Panc1 (cell line): ENCODE measurements around the gene ROS1.

Source experiments
- POLR2AphosphoS5 ChIP-seq: IDR thresholded peaks from 2 replicates; pipeline ENCODE4 v1.6.1; 2012; ENCODE audit warnings: mild to moderate bottlenecking, low read depth, low read length, moderate library complexity
- TF ChIP-seq, protein P1 (sequence below): fragments of 450-650 bp; IDR thresholded peaks from 2 replicates; pipeline ENCODE4 v1.5.1; 2017; ENCODE audit warnings: mild to moderate bottlenecking

DNA sequence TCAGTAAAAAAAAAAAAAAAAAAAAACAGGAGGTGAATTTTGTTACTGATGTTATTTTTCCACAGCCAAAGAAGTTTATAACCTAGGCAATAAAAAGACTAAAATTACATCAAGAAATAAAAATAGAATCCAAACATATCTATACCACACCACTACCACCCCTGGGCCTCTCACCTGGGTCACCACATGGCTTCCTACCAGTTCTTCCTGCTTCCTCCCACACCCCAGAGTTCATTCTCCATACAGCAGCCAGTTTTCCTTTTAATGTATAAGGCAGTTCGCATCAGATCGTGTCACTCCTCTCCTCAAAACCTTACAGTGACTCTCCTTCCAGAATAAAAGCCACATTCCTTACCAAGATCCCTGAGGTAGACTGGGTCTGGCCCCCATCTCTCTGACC lies 23.9 kb downstream of the ROS1 start:
- TF ChIP-seq, protein P1, sequence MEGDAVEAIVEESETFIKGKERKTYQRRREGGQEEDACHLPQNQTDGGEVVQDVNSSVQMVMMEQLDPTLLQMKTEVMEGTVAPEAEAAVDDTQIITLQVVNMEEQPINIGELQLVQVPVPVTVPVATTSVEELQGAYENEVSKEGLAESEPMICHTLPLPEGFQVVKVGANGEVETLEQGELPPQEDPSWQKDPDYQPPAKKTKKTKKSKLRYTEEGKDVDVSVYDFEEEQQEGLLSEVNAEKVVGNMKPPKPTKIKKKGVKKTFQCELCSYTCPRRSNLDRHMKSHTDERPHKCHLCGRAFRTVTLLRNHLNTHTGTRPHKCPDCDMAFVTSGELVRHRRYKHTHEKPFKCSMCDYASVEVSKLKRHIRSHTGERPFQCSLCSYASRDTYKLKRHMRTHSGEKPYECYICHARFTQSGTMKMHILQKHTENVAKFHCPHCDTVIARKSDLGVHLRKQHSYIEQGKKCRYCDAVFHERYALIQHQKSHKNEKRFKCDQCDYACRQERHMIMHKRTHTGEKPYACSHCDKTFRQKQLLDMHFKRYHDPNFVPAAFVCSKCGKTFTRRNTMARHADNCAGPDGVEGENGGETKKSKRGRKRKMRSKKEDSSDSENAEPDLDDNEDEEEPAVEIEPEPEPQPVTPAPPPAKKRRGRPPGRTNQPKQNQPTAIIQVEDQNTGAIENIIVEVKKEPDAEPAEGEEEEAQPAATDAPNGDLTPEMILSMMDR = no peak
- no peak for TF ChIP-seq POLR2AphosphoS5
